K562 (cell line): ENCODE data around the gene REG4. TPM values are rescaled to one million over a fixed set of nuclear protein-coding genes. Genes with fewer than 3 reads are reported as not detected.

Source experiments
- ATAC-seq: fragments of 200-7000 bp; cut with Tn5 transposase; 3 replicates; pipeline ENCODE4 v1.9.1; 2020; ENCODE audit warnings: moderate library complexity
- BruUV-seq: library from RNA; stranded (reverse); fragments of 400-500 nt; replicated peaks from 2 replicates; lab custom pipeline; 2021; lab: Mats Ljungman, UMichigan
- CTCF ChIA-PET: fragments of 300-600 bp; formaldehyde crosslinking; extraction: SDS; loops from one replicate; lab custom pipeline; 2021; ENCODE audit warnings: low intra/inter-chr PET ratio; lab: Yijun Ruan, JAX
- POLR2A ChIA-PET: fragments of 300-600, 350-650 bp; sonication (Branson Sonifier 250); formaldehyde crosslinking; extraction: SDS; loops from one replicate; lab custom pipeline; 2021; ENCODE audit warnings: antibody characterized with exemption, inconsistent platforms; lab: Yijun Ruan, JAX
- DNase-seq, 4 experiments: peaks; one replicate each; pipeline versions ENCODE4 v3.0.0 to v3.0.0-alpha.2; 2011 to 2018; ENCODE audit warnings: low spot score in 3 of 4, mixed read lengths in 3 of 4; ENCODE audit errors: extremely low read depth in 1 of 4
- FAIRE-seq: peaks from 2 replicates; lab custom pipeline; 2011; peaks lifted over from hg19 to GRCh38; lab: Jason Lieb, UNC
- H2AFZ ChIP-seq: 2 replicates; pipeline ENCODE4 v1.6.0; 2011; ENCODE audit warnings: low read depth, low read length, control low read depth, inconsistent platforms
- H3K27ac ChIP-seq: fragments of 200-600 bp; 3 replicates; pipeline ENCODE4 v1.8.0; 2011; ENCODE audit warnings: low read depth, mild to moderate bottlenecking, control low read depth, inconsistent platforms, low read length, moderate library complexity, mixed read lengths; ENCODE audit errors: extremely low read depth
- H3K27me3 ChIP-seq, 2 experiments: fragments of 300-600 bp in 1 of 2; 2 replicates in 1 of 2; 3 replicates in 1 of 2; pipeline versions ENCODE4 v1.6.0 to v1.8.0; 2011; ENCODE audit warnings: inconsistent platforms in 2 of 2, low read length in 2 of 2, mild to moderate bottlenecking in 1 of 2, mixed read lengths in 1 of 2, moderate library complexity in 1 of 2; ENCODE audit not compliant: control insufficient read depth in 2 of 2, insufficient read depth in 2 of 2
- H3K36me3 ChIP-seq: fragments of 300-600 bp; 3 replicates; pipeline ENCODE4 v1.8.0; 2011; ENCODE audit warnings: mild to moderate bottlenecking, low read length, inconsistent platforms; ENCODE audit not compliant: control insufficient read depth, insufficient read depth
- H3K4me1 ChIP-seq, 2 experiments: fragments of 200-600 bp in 1 of 2; replicated peaks in 1 of 2; 2 replicates in 1 of 2; 3 replicates in 1 of 2; pipeline versions ENCODE4 v1.5.1 to v1.8.0; 2011; ENCODE audit warnings: inconsistent platforms in 2 of 2, low read length in 2 of 2, mild to moderate bottlenecking in 1 of 2, mixed read lengths in 1 of 2, moderate library complexity in 1 of 2; ENCODE audit not compliant: control insufficient read depth in 2 of 2, insufficient read depth in 2 of 2
- H3K4me2 ChIP-seq: 2 replicates; pipeline ENCODE4 v1.6.1; 2011; ENCODE audit warnings: low read length, control low read depth, inconsistent platforms, mixed read lengths; ENCODE audit not compliant: insufficient read depth
- H3K4me3 ChIP-seq: fragments of 200-600 bp; sonication (generic), shearing (Covaris generic); 2 replicates; pipeline ENCODE4 v1.5.1; 2016; ENCODE audit warnings: control low read depth, inconsistent platforms
- H3K79me2 ChIP-seq: fragments of 200-600 bp; 3 replicates; pipeline ENCODE4 v1.8.0; 2011; ENCODE audit warnings: low read length, inconsistent platforms; ENCODE audit not compliant: control insufficient read depth, insufficient read depth
- H3K9ac ChIP-seq, 2 experiments: 2 replicates each; pipeline versions ENCODE4 v1.6.0 to v1.6.1; 2011; ENCODE audit warnings: low read depth in 2 of 2, low read length in 2 of 2, control low read depth in 1 of 2, inconsistent platforms in 1 of 2, mild to moderate bottlenecking in 1 of 2, mixed read lengths in 1 of 2; ENCODE audit not compliant: insufficient read depth in 1 of 2
- H3K9me1 ChIP-seq: one replicate; pipeline ENCODE4 v1.6.0; 2011; ENCODE audit warnings: inconsistent platforms, mild to moderate bottlenecking, low read length, moderate library complexity; ENCODE audit not compliant: control insufficient read depth, insufficient read depth
- H3K9me3 ChIP-seq: replicated peaks from 2 replicates; pipeline ENCODE4 v1.5.1; 2011; ENCODE audit warnings: low read depth, low read length, inconsistent platforms; ENCODE audit not compliant: control insufficient read depth, insufficient read depth
- H4K20me1 ChIP-seq: replicated peaks from 2 replicates; pipeline ENCODE4 v1.6.1; 2011; ENCODE audit warnings: low read length, inconsistent platforms, mixed read lengths; ENCODE audit not compliant: control insufficient read depth, insufficient read depth
- GATA2 ChIP-seq: sonication (generic); formaldehyde crosslinking; IDR thresholded peaks from 2 replicates; pipeline ENCODE4 v1.4.0; 2020; ENCODE audit warnings: mild to moderate bottlenecking, missing genetic modification reagents
- HNRNPUL1 ChIP-seq: fragments of 200-400 bp; formaldehyde crosslinking; IDR thresholded peaks from 2 replicates; pipeline ENCODE4 v1.6.1; 2017; ENCODE audit warnings: low read length
- MEF2D ChIP-seq: conservative IDR thresholded peaks from 2 replicates; pipeline ENCODE4 v1.6.1; 2016; ENCODE audit warnings: low read depth, missing genetic modification characterization, missing compliant biosample characterization
- NONO ChIP-seq, 2 experiments: fragments of 200-400 bp in 1 of 2; fragments of 450-650 bp in 1 of 2; formaldehyde crosslinking in 1 of 2; IDR thresholded peaks; 2 replicates each; pipeline ENCODE4 v1.6.1; 2017; ENCODE audit warnings: low read depth in 2 of 2, mild to moderate bottlenecking in 2 of 2, moderate library complexity in 2 of 2, low read length in 1 of 2
- POLR2AphosphoS2 ChIP-seq: IDR thresholded peaks from 2 replicates; pipeline ENCODE4 v1.6.1; 2012; ENCODE audit warnings: low read length, improper control_type of control experiment
- WGBS: fragments of 100-300 bp; shearing (Covaris generic); methylation state at CpG from one replicate; pipeline ENCODE4 v1.1.6; 2016; ENCODE audit warnings: low coverage, mixed read lengths; ENCODE audit not compliant: insufficient coverage; ENCODE audit errors: missing lambda C conversion rate; 5-methylcytosine and 5-hydroxymethylcytosine counted together
- in situ Hi-C: fragments of 300-500 bp; cut with MboI; formaldehyde crosslinking; loops from 4 replicates; pipeline ENCODE4 v1.15.0; 2018; ENCODE audit warnings: inconsistent platforms, mixed read lengths
- intact Hi-C: fragments of 100-400 bp; cut with micrococcal nuclease; formaldehyde crosslinking; loops from 2 replicates; pipeline ENCODE4 v1.14.2; 2022
- polyA plus RNA-seq, 8 experiments: library from polyadenylated mRNA; depleted of rRNA in 4 of 8; stranded (reverse) in 5 of 8; unstranded in 3 of 8; fragments of >200 nt; fragmentation: Nextera tagmentation in 2 of 8; fragmentation: Illumina TruSeq in 1 of 8; extraction: Ambion mirVana in 2 of 8; extraction: Trizol in 1 of 8; gene quantifications; 2 replicates each; pipeline versions ENCODE4 v1.2.1 to v1.2.3, GENCODE V29; 2011 to 2014; ENCODE audit warnings: inconsistent platforms in 1 of 8, missing spikeins in 1 of 8
- total RNA-seq, 7 experiments: library from RNA; depleted of rRNA in 6 of 7; stranded (reverse); fragments of >200 nt in 6 of 7; fragmentation: Illumina TruSeq in 2 of 7; extraction: Trizol in 2 of 7; gene quantifications; 2 replicates each; pipeline versions ENCODE4 v1.2.1 to v1.2.3, GENCODE V29; 2011 to 2021; ENCODE audit warnings: low replicate concordance in 1 of 7
- TF ChIP-seq, protein P1 (sequence below): fragments of 250-450 bp; sonication (Bioruptor Pico); IDR thresholded peaks from 2 replicates; pipeline ENCODE4 v1.4.0; 2020; ENCODE audit warnings: mild to moderate bottlenecking
- TF ChIP-seq, protein P2 (sequence below): sonication (generic); formaldehyde crosslinking; IDR thresholded peaks from 2 replicates; pipeline ENCODE4 v1.9.0; 2022; ENCODE audit warnings: mild to moderate bottlenecking, missing genetic modification reagents

Gene REG4
- total and polyA plus RNA-seq, 9 of the 15 experiments (the other 6 are each of a cell fraction or from before 2014, with no cell fraction given) = not detected

DNA sequence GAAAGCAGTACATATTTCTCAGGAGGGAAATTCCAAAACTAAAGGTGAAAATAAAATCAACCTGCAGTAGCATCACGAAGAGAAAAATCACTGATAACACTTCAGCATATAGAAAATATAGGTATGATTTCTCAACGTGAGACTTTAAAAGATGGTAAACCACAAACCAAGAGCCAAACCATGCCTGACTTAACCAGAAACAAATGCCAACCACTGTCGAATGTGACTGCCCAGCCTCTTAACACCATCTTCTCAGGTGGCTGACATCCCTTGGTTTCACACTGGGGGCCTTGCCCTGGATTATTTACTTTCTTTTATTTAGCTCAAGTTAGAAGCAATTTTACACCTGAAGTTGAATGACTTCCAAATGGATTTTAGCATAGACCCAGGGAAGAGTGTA is 52.7 kb downstream of the REG4 start:
- H3K4me2 ChIP-seq = no peak overlapping the region
- BruUV-seq = no TSS peak
- POLR2A ChIA-PET = interaction anchor here (1.0 kb wide), 1 partner anchor 58 kb away, joined by 4 read pairs; no protein-coding TSS in a partner anchor

More for the DNA sequence above, 52.7 kb downstream of the REG4 start:
- TF ChIP-seq GATA2 (CRISPR knock-in tag) (no peak), POLR2AphosphoS2 (no peak), NONO (IDR thresholded peaks at IDR 0.05; ENCODE audit: low read depth in 2 of 2, low read length in 1 of 2) (no peak), HNRNPUL1 (no peak), MEF2D (tag) (no peak)
- TF ChIP-seq, protein P1, sequence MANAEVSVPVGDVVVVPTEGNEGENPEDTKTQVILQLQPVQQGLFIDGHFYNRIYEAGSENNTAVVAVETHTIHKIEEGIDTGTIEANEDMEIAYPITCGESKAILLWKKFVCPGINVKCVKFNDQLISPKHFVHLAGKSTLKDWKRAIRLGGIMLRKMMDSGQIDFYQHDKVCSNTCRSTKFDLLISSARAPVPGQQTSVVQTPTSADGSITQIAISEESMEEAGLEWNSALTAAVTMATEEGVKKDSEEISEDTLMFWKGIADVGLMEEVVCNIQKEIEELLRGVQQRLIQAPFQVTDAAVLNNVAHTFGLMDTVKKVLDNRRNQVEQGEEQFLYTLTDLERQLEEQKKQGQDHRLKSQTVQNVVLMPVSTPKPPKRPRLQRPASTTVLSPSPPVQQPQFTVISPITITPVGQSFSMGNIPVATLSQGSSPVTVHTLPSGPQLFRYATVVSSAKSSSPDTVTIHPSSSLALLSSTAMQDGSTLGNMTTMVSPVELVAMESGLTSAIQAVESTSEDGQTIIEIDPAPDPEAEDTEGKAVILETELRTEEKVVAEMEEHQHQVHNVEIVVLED = no peak
- TF ChIP-seq, protein P2, sequence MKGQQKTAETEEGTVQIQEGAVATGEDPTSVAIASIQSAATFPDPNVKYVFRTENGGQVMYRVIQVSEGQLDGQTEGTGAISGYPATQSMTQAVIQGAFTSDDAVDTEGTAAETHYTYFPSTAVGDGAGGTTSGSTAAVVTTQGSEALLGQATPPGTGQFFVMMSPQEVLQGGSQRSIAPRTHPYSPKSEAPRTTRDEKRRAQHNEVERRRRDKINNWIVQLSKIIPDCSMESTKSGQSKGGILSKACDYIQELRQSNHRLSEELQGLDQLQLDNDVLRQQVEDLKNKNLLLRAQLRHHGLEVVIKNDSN (CRISPR knock-in tag) = no peak
- TF ChIP-seq, all 486 proteins: peak for 0
- Histone ChIP-seq H2AFZ (no peak overlapping the region), H3K27me3 (peaks cover 9 to 19% of the 10 kb centered on the region in 2 experiments; a peak in 4 of 5 replicates), H3K79me2 (no peaks in the 10 kb centered on the region), H3K27ac (no peak overlapping the region), H4K20me1 (no peaks in the 10 kb centered on the region), H3K4me1 (no peaks in the 10 kb centered on the region), H3K4me3 (no peak overlapping the region), H3K36me3 (no peaks in the 10 kb centered on the region), H3K9me3 (no peaks in the 10 kb centered on the region), H3K9ac (no peak overlapping the region), H3K9me1 (no peaks in the 10 kb centered on the region)
- WGBS = 2% methylated on average over 3 of the region's 3 CpGs
- intact Hi-C loops = no loop called here
- no peak for ATAC-seq
- CTCF ChIA-PET = no interaction called here
- no peak for FAIRE-seq
- no peak for DNase-seq
- in situ Hi-C loops = no loop called here
